Neural cell (in vitro differentiated cells): ENCODE measurements around the gene FGGY. TPM values are rescaled to one million over a fixed set of nuclear protein-coding genes. Genes with fewer than 3 reads are reported as not detected.

Source experiments
- H2AFZ ChIP-seq: fragments of 200-600, 300-800 bp; sonication (generic), shearing (Covaris generic); 2 replicates; pipeline ENCODE4 v1.6.0; 2014; ENCODE audit warnings: low read depth, mild to moderate bottlenecking, antibody characterized with exemption, low read length, moderate library complexity
- H3F3A ChIP-seq: fragments of 200-600 bp; shearing (Covaris generic); 2 replicates; pipeline ENCODE4 v1.6.1; 2016; ENCODE audit warnings: mild to moderate bottlenecking, moderate library complexity, mixed read lengths, antibody characterized with exemption, low read length; ENCODE audit not compliant: insufficient read depth, poor library complexity, severe bottlenecking
- H3K27ac ChIP-seq: fragments of 200-600, 300-800 bp; sonication (generic), shearing (Covaris generic); 2 replicates; pipeline ENCODE4 v1.5.1; 2014; ENCODE audit warnings: mild to moderate bottlenecking, low read length, moderate library complexity
- H3K27me3 ChIP-seq: fragments of 300-800, 200-600 bp; sonication (generic), shearing (Covaris generic); 2 replicates; pipeline ENCODE4 v1.6.0; 2014; ENCODE audit warnings: mild to moderate bottlenecking, low read depth, low read length, moderate library complexity; ENCODE audit not compliant: insufficient read depth
- H3K36me3 ChIP-seq: fragments of 300-800, 200-600 bp; sonication (generic), shearing (Covaris generic); 2 replicates; pipeline ENCODE4 v1.5.1; 2014; ENCODE audit warnings: mild to moderate bottlenecking, antibody characterized with exemption, low read length, moderate library complexity; ENCODE audit not compliant: insufficient read depth
- H3K4me2 ChIP-seq: fragments of 300-800, 200-600 bp; sonication (generic), shearing (Covaris generic); 2 replicates; pipeline ENCODE4 v1.6.0; 2014; ENCODE audit warnings: mild to moderate bottlenecking, low read length
- H3K4me3 ChIP-seq: fragments of 300-800, 200-600 bp; sonication (generic), shearing (Covaris generic); 2 replicates; pipeline ENCODE4 v1.5.1; 2014; ENCODE audit warnings: mild to moderate bottlenecking, low read length, moderate library complexity
- H3K79me2 ChIP-seq: fragments of 200-600 bp; shearing (Covaris generic); replicated peaks from 2 replicates; pipeline ENCODE4 v1.6.0; 2014; ENCODE audit warnings: mild to moderate bottlenecking, low read length, moderate library complexity; ENCODE audit not compliant: insufficient read depth
- H3K9ac ChIP-seq: fragments of 300-800, 200-600 bp; sonication (generic), shearing (Covaris generic); 2 replicates; pipeline ENCODE4 v1.6.1; 2016; ENCODE audit warnings: mild to moderate bottlenecking, low read length, mixed read lengths
- H3K9me2 ChIP-seq: fragments of 200-600 bp; shearing (Covaris generic); 2 replicates; pipeline ENCODE4 v1.6.1; 2016; ENCODE audit warnings: mild to moderate bottlenecking, low read length, mixed read lengths; ENCODE audit not compliant: insufficient read depth
- H3K9me3 ChIP-seq: fragments of 200-600, 300-800 bp; sonication (generic), shearing (Covaris generic); 2 replicates; pipeline ENCODE4 v1.6.1; 2016; ENCODE audit warnings: mild to moderate bottlenecking, mixed run types, low read length, moderate library complexity, mixed read lengths
- H4K20me1 ChIP-seq: fragments of 200-600 bp; shearing (Covaris generic); 2 replicates; pipeline ENCODE4 v1.6.1; 2016; ENCODE audit warnings: mild to moderate bottlenecking, mixed run types; ENCODE audit not compliant: insufficient read depth
- CTCF ChIP-seq: fragments of 450-650 bp; IDR thresholded peaks from 2 replicates; pipeline ENCODE4 v1.5.1; 2014; ENCODE audit warnings: antibody characterized with exemption, mild to moderate bottlenecking, moderate library complexity; ENCODE audit not compliant: poor library complexity, severe bottlenecking
- EP300 ChIP-seq: fragments of 450-650 bp; conservative IDR thresholded peaks from 2 replicates; pipeline ENCODE4 v1.6.1; 2014; ENCODE audit warnings: antibody characterized with exemption, mild to moderate bottlenecking, moderate library complexity; ENCODE audit not compliant: poor library complexity, severe bottlenecking
- EZH2 ChIP-seq: fragments of 200-600, 300-800 bp; shearing (Covaris generic), sonication (generic); IDR thresholded peaks from 2 replicates; pipeline ENCODE4 v1.6.1; 2014; ENCODE audit warnings: antibody characterized with exemption, low read length, borderline replicate concordance, mild to moderate bottlenecking; ENCODE audit not compliant: insufficient read depth, poor library complexity, severe bottlenecking
- MXI1 ChIP-seq: fragments of 450-650 bp; conservative IDR thresholded peaks from 2 replicates; pipeline ENCODE4 v1.6.1; 2014; ENCODE audit warnings: antibody characterized with exemption, mild to moderate bottlenecking; ENCODE audit not compliant: poor library complexity, severe bottlenecking
- POLR2AphosphoS5 ChIP-seq: IDR thresholded peaks from 2 replicates; pipeline ENCODE4 v1.6.1; 2012
- RAD21 ChIP-seq: fragments of 450-650 bp; conservative IDR thresholded peaks from 2 replicates; pipeline ENCODE4 v1.6.1; 2014; ENCODE audit warnings: antibody characterized with exemption, mild to moderate bottlenecking, moderate library complexity
- SMC3 ChIP-seq: fragments of 450-650 bp; conservative IDR thresholded peaks from 2 replicates; pipeline ENCODE4 v1.6.1; 2014; ENCODE audit warnings: antibody characterized with exemption, mild to moderate bottlenecking, moderate library complexity; ENCODE audit not compliant: poor library complexity
- polyA plus RNA-seq: library from polyadenylated mRNA; depleted of rRNA; stranded (reverse); fragments of >200 nt; gene quantifications from 2 replicates; pipeline ENCODE4 v1.2.3, GENCODE V29; 2014
- TF ChIP-seq, protein P1 (sequence below): IDR thresholded peaks from 2 replicates; pipeline ENCODE4 v1.6.1; 2012; ENCODE audit warnings: borderline replicate concordance

FGGY gene
- polyA plus RNA-seq, 1 donor from 2014 or later: 7.4 TPM

DNA sequence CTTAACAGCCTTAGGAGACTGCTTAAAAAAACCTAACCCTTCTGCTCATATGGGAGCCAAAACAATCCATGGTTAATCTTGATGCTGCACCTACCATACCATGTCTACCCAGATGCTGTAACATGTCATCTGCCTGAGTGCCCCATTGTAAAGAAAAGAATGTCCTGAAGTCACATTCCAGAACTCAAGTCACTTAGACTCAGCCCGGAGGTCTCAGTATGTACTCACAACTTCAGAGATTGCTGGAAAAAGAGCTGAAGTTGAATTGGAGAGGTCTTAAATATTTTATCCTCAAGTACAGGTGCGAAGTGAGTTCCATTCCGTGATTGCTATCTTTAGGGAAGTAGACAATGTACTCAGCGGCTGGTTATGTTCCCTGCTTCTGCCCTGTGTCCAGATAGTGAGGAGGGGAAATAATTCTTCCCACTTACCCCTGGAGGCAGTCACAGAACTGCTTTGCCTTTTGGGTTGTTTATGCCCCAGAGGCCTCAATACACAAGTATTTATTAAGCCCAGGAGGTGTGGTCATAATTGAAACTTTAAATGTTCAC is 460.4 kb downstream of the FGGY start:
- no peaks in the 10 kb centered on the region for H3K27me3 ChIP-seq
- no peak overlapping the region for H3K4me3 ChIP-seq
- H3F3A ChIP-seq: no peaks in the 10 kb centered on the region
- H4K20me1 ChIP-seq: no peaks in the 10 kb centered on the region
- no peaks in the 10 kb centered on the region for H3K36me3 ChIP-seq
- no peak overlapping the region for H2AFZ ChIP-seq
- H3K9me2 ChIP-seq: no peaks in the 10 kb centered on the region
- TF ChIP-seq SMC3: no peak
- TF ChIP-seq EP300: no peak
- TF ChIP-seq, protein P1, sequence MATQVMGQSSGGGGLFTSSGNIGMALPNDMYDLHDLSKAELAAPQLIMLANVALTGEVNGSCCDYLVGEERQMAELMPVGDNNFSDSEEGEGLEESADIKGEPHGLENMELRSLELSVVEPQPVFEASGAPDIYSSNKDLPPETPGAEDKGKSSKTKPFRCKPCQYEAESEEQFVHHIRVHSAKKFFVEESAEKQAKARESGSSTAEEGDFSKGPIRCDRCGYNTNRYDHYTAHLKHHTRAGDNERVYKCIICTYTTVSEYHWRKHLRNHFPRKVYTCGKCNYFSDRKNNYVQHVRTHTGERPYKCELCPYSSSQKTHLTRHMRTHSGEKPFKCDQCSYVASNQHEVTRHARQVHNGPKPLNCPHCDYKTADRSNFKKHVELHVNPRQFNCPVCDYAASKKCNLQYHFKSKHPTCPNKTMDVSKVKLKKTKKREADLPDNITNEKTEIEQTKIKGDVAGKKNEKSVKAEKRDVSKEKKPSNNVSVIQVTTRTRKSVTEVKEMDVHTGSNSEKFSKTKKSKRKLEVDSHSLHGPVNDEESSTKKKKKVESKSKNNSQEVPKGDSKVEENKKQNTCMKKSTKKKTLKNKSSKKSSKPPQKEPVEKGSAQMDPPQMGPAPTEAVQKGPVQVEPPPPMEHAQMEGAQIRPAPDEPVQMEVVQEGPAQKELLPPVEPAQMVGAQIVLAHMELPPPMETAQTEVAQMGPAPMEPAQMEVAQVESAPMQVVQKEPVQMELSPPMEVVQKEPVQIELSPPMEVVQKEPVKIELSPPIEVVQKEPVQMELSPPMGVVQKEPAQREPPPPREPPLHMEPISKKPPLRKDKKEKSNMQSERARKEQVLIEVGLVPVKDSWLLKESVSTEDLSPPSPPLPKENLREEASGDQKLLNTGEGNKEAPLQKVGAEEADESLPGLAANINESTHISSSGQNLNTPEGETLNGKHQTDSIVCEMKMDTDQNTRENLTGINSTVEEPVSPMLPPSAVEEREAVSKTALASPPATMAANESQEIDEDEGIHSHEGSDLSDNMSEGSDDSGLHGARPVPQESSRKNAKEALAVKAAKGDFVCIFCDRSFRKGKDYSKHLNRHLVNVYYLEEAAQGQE: no peak
- H3K27ac ChIP-seq: no peak overlapping the region
- H3K9ac ChIP-seq: no peak overlapping the region
- H3K4me2 ChIP-seq: no peak overlapping the region
- H3K79me2 ChIP-seq: no peaks in the 10 kb centered on the region
- H3K9me3 ChIP-seq: no peaks in the 10 kb centered on the region

DNA sequence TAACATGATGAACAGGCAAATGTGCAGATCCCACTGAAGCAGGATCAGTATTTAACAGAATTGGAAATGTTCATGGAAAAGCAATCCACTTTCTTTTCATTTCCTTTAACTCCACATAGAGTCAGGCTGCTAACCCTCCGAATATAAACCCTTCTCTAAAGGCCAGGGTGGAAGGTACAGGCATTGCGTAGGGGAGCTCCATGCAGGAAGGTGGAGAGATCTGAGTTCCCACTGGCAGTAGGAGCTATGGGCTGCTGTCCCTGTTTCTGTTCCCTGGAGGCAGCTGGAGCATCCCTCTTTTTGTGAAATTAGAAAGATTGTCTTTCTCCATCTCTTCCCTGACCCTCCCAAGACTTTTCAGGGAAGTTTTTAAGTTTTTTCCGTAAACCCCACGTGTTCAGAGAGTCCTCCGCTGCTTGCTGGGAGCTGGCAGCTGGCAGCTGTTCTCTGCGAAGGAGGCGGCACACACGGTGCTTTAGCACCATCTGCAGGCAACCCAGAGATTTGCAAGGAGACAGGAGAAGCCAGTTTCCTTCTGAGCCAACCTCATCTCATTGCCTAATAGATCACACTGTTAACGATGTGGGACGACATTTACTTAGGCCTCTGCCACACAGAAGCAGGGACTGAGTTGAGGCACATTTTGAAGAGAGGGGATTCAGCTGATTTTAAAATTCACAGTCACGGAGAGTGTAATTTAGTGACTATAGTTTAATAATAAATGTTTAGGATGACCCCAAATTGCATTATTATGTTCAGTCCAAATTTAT is 462.4 kb downstream of the FGGY start:
- H3K36me3 ChIP-seq: no peaks in the 10 kb centered on the region
- TF ChIP-seq RAD21: peak; percentile 99
- peak; percentile 68 for TF ChIP-seq MXI1
- TF ChIP-seq SMC3: peak; percentile 98
- peak; percentile 95 for TF ChIP-seq CTCF
- no peak for TF ChIP-seq POLR2AphosphoS5
- no peak for TF ChIP-seq EZH2
- no peak overlapping the region for H3K4me3 ChIP-seq
- H3K27ac ChIP-seq: no peak overlapping the region
- H2AFZ ChIP-seq: no peak overlapping the region
- H3K9me3 ChIP-seq: no peaks in the 10 kb centered on the region
- H4K20me1 ChIP-seq: no peaks in the 10 kb centered on the region
- H3F3A ChIP-seq: no peaks in the 10 kb centered on the region
- no peak overlapping the region for H3K9ac ChIP-seq
- no peaks in the 10 kb centered on the region for H3K79me2 ChIP-seq
- no peaks in the 10 kb centered on the region for H3K9me2 ChIP-seq
- H3K27me3 ChIP-seq: no peaks in the 10 kb centered on the region
- H3K4me2 ChIP-seq: no peak overlapping the region
